Adrenal gland (tissue), 12 donors: ENCODE data around the gene RUNX3. TPM values are rescaled to one million over a fixed set of nuclear protein-coding genes. Genes with fewer than 3 reads are reported as not detected.
A peak's percentile ranks its signal among the peaks of the same experiment; 100 is the strongest.
"Not testable (repeated sequence)": the region's sequence is repeated elsewhere in the genome, so short reads cannot be mapped to it uniquely, and the experiment has no call there.

ENCODE experiments used
- DNase-seq, 7 donors: peaks; one replicate each; pipeline ENCODE4 v3.0.0-alpha.2; 2019 to 2020
- H3K27ac ChIP-seq, 5 donors: fragments of 200-600 bp; sonication (generic) in 4 of 5; 1 replicate in 3 of 5; 2 replicates in 2 of 5; pipeline versions ENCODE4 v1.5.1 to v1.8.0; 2016 to 2020; ENCODE audit warnings: mild to moderate bottlenecking in 1 of 5
- H3K27me3 ChIP-seq: fragments of 200-600 bp; 2 replicates; pipeline ENCODE4 v1.8.0; 2021
- H3K36me3 ChIP-seq, 2 donors: fragments of 200-600 bp; replicated peaks in 1 of 2; 1 replicate in 1 of 2; 2 replicates in 1 of 2; pipeline versions ENCODE4 v1.5.1 to v1.8.0; 2018 to 2022
- H3K4me1 ChIP-seq, 2 donors: fragments of 200-600 bp; replicated peaks in 1 of 2; 1 replicate in 1 of 2; 2 replicates in 1 of 2; pipeline versions ENCODE4 v1.5.1 to v1.8.0; 2018 to 2021
- H3K4me3 ChIP-seq, 4 donors: fragments of 200-600 bp; sonication (generic) in 3 of 4; one replicate each; pipeline ENCODE4 v1.5.1; 2016 to 2018
- H3K9me3 ChIP-seq, 3 donors: fragments of 200-600 bp; sonication (generic) in 1 of 3; replicated peaks in 1 of 3; 1 replicate in 2 of 3; 2 replicates in 1 of 3; pipeline versions ENCODE4 v1.5.1 to v1.8.0; 2016 to 2021
- CTCF ChIP-seq, 6 experiments: fragments of 450-650 bp in 4 of 6; fragments of 200-600 bp in 2 of 6; sonication (generic) in 1 of 6; IDR thresholded peaks; 1 replicate in 5 of 6; 2 replicates in 1 of 6; pipeline versions ENCODE4 v1.5.1 to v1.8.0; 2016 to 2021; ENCODE audit warnings: antibody characterized with exemption in 6 of 6, mild to moderate bottlenecking in 2 of 6, moderate library complexity in 1 of 6
- POLR2A ChIP-seq, 2 donors: fragments of 450-650 bp; IDR thresholded peaks; one replicate each; pipeline ENCODE4 v1.6.1; 2017; ENCODE audit warnings: antibody characterized with exemption in 2 of 2, mild to moderate bottlenecking in 2 of 2, moderate library complexity in 1 of 2
- WGBS, 4 donors: extraction: QIAGEN DNeasy Blood & Tissue Kit in 2 of 4; methylation state at CpG; one replicate each; pipeline versions ENCODE4 v1.1.5 to v1.1.7; 2013 to 2017; 5-methylcytosine and 5-hydroxymethylcytosine counted together
- intact Hi-C, 2 donors: fragments of 100-400 bp; cut with DNase I; formaldehyde crosslinking; loops; one replicate each; pipeline versions ENCODE4 v1.14.1 to v1.15.0; 2022 to 2023
- polyA plus RNA-seq, 3 donors: library from polyadenylated mRNA; stranded (reverse); fragments of 200-250 nt in 2 of 3; fragments of 350-450 nt in 1 of 3; fragmentation: Illumina TruSeq in 1 of 3; extraction: RNeasy Lipid Tissue Mini Kit (QIAGEN cat#74804) in 1 of 3; gene quantifications; one replicate each; pipeline ENCODE4 v1.2.3, GENCODE V29; 2013 to 2014
- total RNA-seq, 9 donors: library from RNA; depleted of rRNA in 4 of 9; stranded (reverse); fragments of >200 nt in 4 of 9; fragments of 120-200 nt in 1 of 9; fragmentation: NEBNext Ultra II Directional in 1 of 9; extraction: Animal tissue kit (Norgen Biotek cat#: 25700) in 1 of 9; gene quantifications; one replicate each; pipeline versions ENCODE4 v1.1.0 to v1.2.4, GENCODE V29; 2013 to 2023
- donor health status: healthy with polysubstance abuse.
- donor health status: Bipolar disorder and iron deficiency.
- donor health status: DM: yes; HTN: yes; CAD: no.
- donor health status: DM: no; HTN: no; CAD: no.
- donor health status: DM: no; HTN: no; CAD: no.
- donor health status: DM: yes; HTN: yes; CAD: no.

RUNX3 gene
- total and polyA plus RNA-seq, 12 donors: 0.06 to 7.5 (median 2.7) TPM

GRCh38 chr1:24895511-24895910 is 34.6 kb downstream of the RUNX3 start:
- peak in 1 of 7 donors; percentile 1 for DNase-seq
- TF ChIP-seq POLR2A (IDR thresholded peaks at IDR 0.05) (no peak), CTCF (IDR thresholded peaks at IDR 0.05) (no peak)
- intact Hi-C loops: loop anchor here in 1 of 2 donors (5.0 kb wide), 1 partner anchor 48 kb away; no protein-coding TSS in a partner anchor
- no peaks in the 10 kb centered on the region for H3K36me3 ChIP-seq
- H3K4me1 ChIP-seq: no peaks in the 10 kb centered on the region
- H3K27ac ChIP-seq: no peak overlapping the region
- H3K4me3 ChIP-seq: no peak overlapping the region
- 79 to 97% (median 90%) methylated on average over 4 of the region's 4 CpGs for WGBS, 4 donors
- H3K27me3 ChIP-seq: no peaks in the 10 kb centered on the region
- H3K9me3 ChIP-seq: no peaks in the 10 kb centered on the region

GRCh38 chr1:24894002-24894401 is 36.1 kb downstream of the RUNX3 start:
- H3K27me3 ChIP-seq: peaks cover 4% of the 10 kb centered on the region
- no peak overlapping the region for H3K27ac ChIP-seq
- H3K4me3 ChIP-seq: no peak overlapping the region
- DNase-seq: peak in 1 of 7 donors; percentile 14
- intact Hi-C loops: no loop called here
- H3K4me1 ChIP-seq: no peaks in the 10 kb centered on the region
- TF ChIP-seq POLR2A (IDR thresholded peaks at IDR 0.05): no peak
- TF ChIP-seq CTCF (IDR thresholded peaks at IDR 0.05): no peak
- no peaks in the 10 kb centered on the region for H3K9me3 ChIP-seq
- WGBS, 4 donors: 76 to 84% (median 79%) methylated on average over 8 of the region's 8 CpGs
- no peaks in the 10 kb centered on the region for H3K36me3 ChIP-seq

- peak in 1 of 7 donors; percentile 30 for DNase-seq
- 77 to 95% (median 82%) methylated on average over 3 of the region's 3 CpGs for WGBS, 4 donors
- intact Hi-C loops: no loop called here
- Histone ChIP-seq H3K4me1 (no peaks in the 10 kb centered on the region), H3K4me3 (no peak overlapping the region), H3K27ac (no peak overlapping the region), H3K36me3 (no peaks in the 10 kb centered on the region), H3K27me3 (peaks cover 6% of the 10 kb centered on the region), H3K9me3 (no peaks in the 10 kb centered on the region)
- TF ChIP-seq CTCF (IDR thresholded peaks at IDR 0.05) (no peak), POLR2A (IDR thresholded peaks at IDR 0.05) (no peak)
Measured at GRCh38 chr1:24893431-24893830, 36.6 kb downstream of the RUNX3 start.

GRCh38 chr1:24892188-24893153 is 37.6 kb downstream of the RUNX3 start:
- DNase-seq: peak in 2 of 7 donors; percentile 1 to 9
- peaks cover 6% of the 10 kb centered on the region for H3K27me3 ChIP-seq
- H3K9me3 ChIP-seq: no peaks in the 10 kb centered on the region
- no peaks in the 10 kb centered on the region for H3K36me3 ChIP-seq
- H3K4me3 ChIP-seq: no peak overlapping the region
- no peaks in the 10 kb centered on the region for H3K4me1 ChIP-seq
- no peak overlapping the region for H3K27ac ChIP-seq
- 83 to 88% (median 85%) methylated on average over 1 of the region's 1 CpG for WGBS, 4 donors
- TF ChIP-seq POLR2A (IDR thresholded peaks at IDR 0.05): no peak
- no peak for TF ChIP-seq CTCF (IDR thresholded peaks at IDR 0.05)
- intact Hi-C loops: no loop called here

- intact Hi-C loops, H3K4me1 ChIP-seq, H3K27ac ChIP-seq, H3K36me3 ChIP-seq, H3K27me3 ChIP-seq, DNase-seq, H3K9me3 ChIP-seq, H3K4me3 ChIP-seq: not testable (repeated sequence)
- WGBS, 4 donors: 42 to 73% (median 52%) methylated on average over 1 of the region's 1 CpG
Measured at GRCh38 chr1:24891367-24891766, 38.7 kb downstream of the RUNX3 start.
